ENCODE measurements around the gene XCR1. TPM values are rescaled to one million over a fixed set of nuclear protein-coding genes. Genes with fewer than 3 reads are reported as not detected.

The XCR1 gene
- total and polyA plus RNA-seq, 2 of the 8 experiments (the other 6 are each of a cell fraction or from before 2014, with no cell fraction given) = 0.53 TPM; not detected in 1

- Histone ChIP-seq H4K8ac (ENCODE audit: extremely low read depth, insufficient read depth, low read length) (no peak overlapping the region), H2BK5ac (ENCODE audit: low read depth, low read length) (no peak overlapping the region), H3K27ac (ENCODE audit: low read depth, low read length) (no peak overlapping the region), H3K14ac (ENCODE audit: insufficient read length) (no peak overlapping the region), H4K5ac (ENCODE audit: insufficient read length, low read depth, low read length) (no peak overlapping the region), H2AFZ (ENCODE audit: low read length) (no peak overlapping the region), H3K9ac (replicated peaks in 1 of 4; ENCODE audit: extremely low read depth in 1 of 4, low read depth in 3 of 4, low read length in 3 of 4) (no peak overlapping the region), H2BK20ac (ENCODE audit: low read length) (no peak overlapping the region), H3K4me2 (ENCODE audit: insufficient read depth in 1 of 2, low read depth in 2 of 2, low read length in 2 of 2) (no peak overlapping the region), H2BK120ac (replicated peaks; ENCODE audit: low read depth, low read length) (no peak overlapping the region), H3K4ac (replicated peaks; ENCODE audit: insufficient read length, low read depth, low read length) (no peak overlapping the region), H4K20me1 (replicated peaks in 1 of 2; ENCODE audit: control insufficient read depth in 1 of 2, insufficient read depth in 2 of 2, low read length in 2 of 2) (no peaks in the 10 kb centered on the region), H3K27me3 (replicated peaks in 1 of 4; ENCODE audit: control insufficient read depth in 3 of 4, extremely low read depth in 1 of 4, insufficient read depth in 3 of 4, low read length in 3 of 4) (no peaks in the 10 kb centered on the region), H3K79me2 (ENCODE audit: control insufficient read depth in 1 of 2, insufficient read depth in 2 of 2, low read length in 2 of 2) (no peaks in the 10 kb centered on the region), H2BK15ac (ENCODE audit: low read length) (no peak overlapping the region), H2BK12ac (ENCODE audit: low read depth, low read length) (no peak overlapping the region), H2AK5ac (ENCODE audit: low read depth, low read length) (no peak overlapping the region), H4K91ac (replicated peaks; ENCODE audit: insufficient read length, low read length) (no peak overlapping the region), H3K4me1 (replicated peaks in 1 of 4; ENCODE audit: control insufficient read depth in 3 of 4, insufficient read depth in 4 of 4, low read length in 3 of 4) (no peaks in the 10 kb centered on the region), H3K23ac (ENCODE audit: insufficient read length) (no peak overlapping the region), H3K9me3 (ENCODE audit: insufficient read depth in 2 of 2, low read depth in 1 of 2, low read length in 1 of 2) (no peaks in the 10 kb centered on the region), H3K23me2 (ENCODE audit: low read depth, low read length) (no peaks in the 10 kb centered on the region), H3K36me3 (ENCODE audit: control insufficient read depth in 2 of 4, insufficient read depth in 4 of 4, low read length in 3 of 4) (no peaks in the 10 kb centered on the region), H3K18ac (ENCODE audit: extremely low read depth, low read length) (no peak overlapping the region), H3K56ac (replicated peaks; ENCODE audit: insufficient read length, low read depth, low read length) (no peak overlapping the region), H3K79me1 (ENCODE audit: low read depth, low read length) (no peaks in the 10 kb centered on the region), H3K4me3 (ENCODE audit: extremely low read depth in 1 of 4, insufficient read depth in 2 of 4, low read depth in 3 of 4, low read length in 4 of 4) (no peak overlapping the region)
- ChIA-PET CTCF (ENCODE audit: partially characterized antibody) (interaction anchor here (2.2 kb wide), 1 partner anchor 18 kb away, joined by 7 read pairs; no protein-coding TSS in a partner anchor), POLR2A (ENCODE audit: partially characterized antibody) (no interaction called here)
- WGBS, 2 experiments (ENCODE audit: extremely low coverage in 1 of 2, insufficient coverage in 1 of 2, insufficient read length in 1 of 2, insufficient replicate concordance in 2 of 2, low coverage in 1 of 2, low lambda C conversion rate in 2 of 2, missing lambda C conversion rate in 1 of 2) = 93% methylated on average over 3 of the region's 3 CpGs; no CpG with 5 or more reads in 1 of the 2 experiments
- FAIRE-seq (no peak), DNase-seq (ENCODE audit: low read depth in 1 of 2, low spot score in 2 of 2) (no peak)
- TF ChIP-seq POU5F1 (IDR thresholded peaks at IDR 0.05; ENCODE audit: low read depth, low read length) (no peak), POLR2AphosphoS5 (IDR thresholded peaks at IDR 0.05; ENCODE audit: low read depth, low read length) (no peak), TEAD4 (IDR thresholded peaks at IDR 0.05; ENCODE audit: low read depth, low read length) (no peak)
- TF ChIP-seq, protein P1, sequence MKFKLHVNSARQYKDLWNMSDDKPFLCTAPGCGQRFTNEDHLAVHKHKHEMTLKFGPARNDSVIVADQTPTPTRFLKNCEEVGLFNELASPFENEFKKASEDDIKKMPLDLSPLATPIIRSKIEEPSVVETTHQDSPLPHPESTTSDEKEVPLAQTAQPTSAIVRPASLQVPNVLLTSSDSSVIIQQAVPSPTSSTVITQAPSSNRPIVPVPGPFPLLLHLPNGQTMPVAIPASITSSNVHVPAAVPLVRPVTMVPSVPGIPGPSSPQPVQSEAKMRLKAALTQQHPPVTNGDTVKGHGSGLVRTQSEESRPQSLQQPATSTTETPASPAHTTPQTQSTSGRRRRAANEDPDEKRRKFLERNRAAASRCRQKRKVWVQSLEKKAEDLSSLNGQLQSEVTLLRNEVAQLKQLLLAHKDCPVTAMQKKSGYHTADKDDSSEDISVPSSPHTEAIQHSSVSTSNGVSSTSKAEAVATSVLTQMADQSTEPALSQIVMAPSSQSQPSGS (IDR thresholded peaks at IDR 0.05; ENCODE audit: low read length) = no peak
Observed at GRCh38 chr3:46061108-46061720, 33.9 kb upstream of the XCR1 start.

Data from H1 (cell line).